GM23338 (cell line): ENCODE data around the gene RANBP1. TPM values are rescaled to one million over a fixed set of nuclear protein-coding genes. Genes with fewer than 3 reads are reported as not detected.

ENCODE experiments used
- ATAC-seq: fragments of 200-7000 bp; cut with Tn5 transposase; 3 replicates; pipeline ENCODE4 v1.9.1; 2020
- DNase-seq: peaks from one replicate; pipeline ENCODE4 v3.0.0-alpha.2; 2015; ENCODE audit warnings: low spot score
- H2AFZ ChIP-seq: fragments of 200-600 bp; sonication (generic); 2 replicates; pipeline ENCODE4 v1.8.0; 2016; ENCODE audit warnings: antibody characterized with exemption, mild to moderate bottlenecking, moderate library complexity
- H3F3A ChIP-seq: fragments of 200-600 bp; sonication (generic); replicated peaks from 2 replicates; pipeline ENCODE4 v1.8.0; 2017; ENCODE audit warnings: antibody characterized with exemption, mixed run types, low read depth
- H3K27ac ChIP-seq: fragments of 200-600 bp; sonication (generic); 2 replicates; pipeline ENCODE4 v1.6.1; 2016; ENCODE audit warnings: low read depth
- H3K27me3 ChIP-seq: fragments of 200-600 bp; sonication (generic); 2 replicates; pipeline ENCODE4 v1.8.0; 2016; ENCODE audit warnings: mild to moderate bottlenecking, mixed run types, moderate library complexity; ENCODE audit not compliant: insufficient read depth
- H3K36me3 ChIP-seq: fragments of 200-600 bp; sonication (generic); 2 replicates; pipeline ENCODE4 v1.8.0; 2016; ENCODE audit warnings: mild to moderate bottlenecking; ENCODE audit not compliant: insufficient read depth
- H3K4me1 ChIP-seq: fragments of 200-600 bp; sonication (generic); 2 replicates; pipeline ENCODE4 v1.8.0; 2016; ENCODE audit warnings: mild to moderate bottlenecking, moderate library complexity; ENCODE audit not compliant: insufficient read depth
- H3K4me2 ChIP-seq: fragments of 200-600 bp; sonication (generic); 2 replicates; pipeline ENCODE4 v1.7.1; 2017; ENCODE audit warnings: mixed run types
- H3K4me3 ChIP-seq: fragments of 200-600 bp; sonication (generic); 2 replicates; pipeline ENCODE4 v1.6.1; 2016; ENCODE audit warnings: mixed run types
- H3K79me2 ChIP-seq: fragments of 200-600 bp; sonication (generic); replicated peaks from 2 replicates; pipeline ENCODE4 v1.8.0; 2017; ENCODE audit warnings: mild to moderate bottlenecking; ENCODE audit not compliant: insufficient read depth
- H3K9me2 ChIP-seq: fragments of 200-600 bp; sonication (generic); 2 replicates; pipeline ENCODE4 v1.8.0; 2017; ENCODE audit not compliant: insufficient read depth
- H4K20me1 ChIP-seq: fragments of 200-600 bp; sonication (generic); replicated peaks from 2 replicates; pipeline ENCODE4 v1.8.0; 2017; ENCODE audit warnings: mild to moderate bottlenecking; ENCODE audit not compliant: insufficient read depth
- H3K27ac Mint-ChIP-seq: 2 replicates; pipeline ENCODE4 v1.8.0; 2020; ENCODE audit warnings: inconsistent platforms, mild to moderate bottlenecking, moderate library complexity, mixed read lengths
- H3K27me3 Mint-ChIP-seq: 3 replicates; pipeline ENCODE4 v1.8.0; 2022; ENCODE audit warnings: low read depth, mild to moderate bottlenecking, moderate library complexity, mixed read lengths, inconsistent platforms; ENCODE audit not compliant: insufficient read depth, poor library complexity
- H3K36me3 Mint-ChIP-seq: 3 replicates; pipeline ENCODE4 v1.8.0; 2021; ENCODE audit warnings: low read depth, mild to moderate bottlenecking, inconsistent platforms, moderate library complexity, mixed read lengths
- H3K4me1 Mint-ChIP-seq: 3 replicates; pipeline ENCODE4 v1.8.0; 2020; ENCODE audit warnings: mild to moderate bottlenecking, inconsistent platforms, mixed read lengths
- H3K4me3 Mint-ChIP-seq: 3 replicates; pipeline ENCODE4 v1.8.0; 2021; ENCODE audit warnings: moderate library complexity, mild to moderate bottlenecking, inconsistent platforms, mixed read lengths
- H3K9me3 Mint-ChIP-seq: 3 replicates; pipeline ENCODE4 v1.8.0; 2020; ENCODE audit warnings: moderate library complexity, mild to moderate bottlenecking, inconsistent platforms, mixed read lengths
- CREB1 ChIP-seq: fragments of 250-450 bp; sonication (Bioruptor Pico); IDR thresholded peaks from 2 replicates; pipeline ENCODE4 v1.5.0; 2020; ENCODE audit warnings: low read depth, mild to moderate bottlenecking, moderate library complexity
- JUNB ChIP-seq: IDR thresholded peaks from one replicate; pipeline ENCODE4 v1.6.1; 2016; ENCODE audit warnings: antibody characterized with exemption; ENCODE audit not compliant: unreplicated experiment
- NANOG ChIP-seq: IDR thresholded peaks from 2 replicates; pipeline ENCODE4 v1.6.1; 2016; ENCODE audit warnings: antibody characterized with exemption, borderline replicate concordance
- POLR2AphosphoS5 ChIP-seq: IDR thresholded peaks from 2 replicates; pipeline ENCODE4 v1.6.1; 2016; ENCODE audit warnings: antibody characterized with exemption, low read depth
- polyA plus RNA-seq: library from polyadenylated mRNA; unstranded; fragments of >200 nt; fragmentation: Nextera tagmentation; extraction: Ambion mirVana; gene quantifications from 2 replicates; pipeline ENCODE4 v1.2.1, GENCODE V29; 2016
- total RNA-seq: library from RNA; depleted of rRNA; stranded (reverse); fragments of >200 nt; shearing (Covaris generic); gene quantifications from 2 replicates; pipeline ENCODE4 v1.2.3, GENCODE V29; 2014
- TF ChIP-seq, protein P1 (sequence below): fragments of 250-450 bp; sonication (Bioruptor Pico); IDR thresholded peaks from 2 replicates; pipeline ENCODE4 v1.5.0; 2020; ENCODE audit warnings: mild to moderate bottlenecking, moderate library complexity
- TF ChIP-seq, protein P2 (sequence below), 2 experiments: fragments of 200-600 bp in 1 of 2; sonication (generic) in 1 of 2; conservative IDR thresholded peaks; 2 replicates each; pipeline versions ENCODE4 v1.5.1 to v1.6.1; 2016 to 2017; ENCODE audit warnings: antibody characterized with exemption in 2 of 2, low read depth in 2 of 2, mild to moderate bottlenecking in 2 of 2, moderate library complexity in 1 of 2

Gene RANBP1
- total and polyA plus RNA-seq, 2 experiments from 2014 or later: 1,014 to 1,206 TPM

DNA sequence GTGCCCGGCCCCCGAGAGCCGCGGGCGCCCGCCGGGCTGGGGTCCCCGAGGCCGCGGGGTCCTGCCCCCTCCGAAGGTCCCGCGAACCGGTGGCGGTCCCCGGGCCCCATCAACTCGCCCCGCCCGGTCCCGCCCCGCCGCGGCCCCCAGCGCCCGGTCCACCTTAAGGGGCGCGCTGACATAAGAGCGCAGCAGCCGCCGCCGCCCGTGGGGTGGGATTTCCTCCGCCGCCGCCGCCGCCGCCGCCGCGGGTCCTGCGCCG, 15.6 kb downstream of the RANBP1 start, which contains the start of gene ZDHHC8:
Gene ZDHHC8 (plus strand): TSS at position 208 of the 262 bp plus-strand sequence. CDS start 144 bp downstream, outside the sequence.
- DNase-seq: no peak
- H4K20me1 ChIP-seq: no peaks in the 10 kb centered on the region; the same call in 1 of the 2 replicates
- H3K36me3 ChIP-seq: peaks cover 8% of the 10 kb centered on the region; the same call in 1 of the 2 replicates
- no peaks in the 10 kb centered on the region for H3K9me2 ChIP-seq
- ATAC-seq: peak; percentile 1; the same call in 2 of the 3 replicates
- H3K27ac ChIP-seq: peak within 1 kb of the TSS; percentile 63; the same call in 1 of the 2 replicates
- peaks cover 2% of the 10 kb centered on the region; the same call in 1 of the 3 replicates for H3K4me1 Mint-ChIP-seq
- no peak for TF ChIP-seq CREB1
- TF ChIP-seq, protein P1, sequence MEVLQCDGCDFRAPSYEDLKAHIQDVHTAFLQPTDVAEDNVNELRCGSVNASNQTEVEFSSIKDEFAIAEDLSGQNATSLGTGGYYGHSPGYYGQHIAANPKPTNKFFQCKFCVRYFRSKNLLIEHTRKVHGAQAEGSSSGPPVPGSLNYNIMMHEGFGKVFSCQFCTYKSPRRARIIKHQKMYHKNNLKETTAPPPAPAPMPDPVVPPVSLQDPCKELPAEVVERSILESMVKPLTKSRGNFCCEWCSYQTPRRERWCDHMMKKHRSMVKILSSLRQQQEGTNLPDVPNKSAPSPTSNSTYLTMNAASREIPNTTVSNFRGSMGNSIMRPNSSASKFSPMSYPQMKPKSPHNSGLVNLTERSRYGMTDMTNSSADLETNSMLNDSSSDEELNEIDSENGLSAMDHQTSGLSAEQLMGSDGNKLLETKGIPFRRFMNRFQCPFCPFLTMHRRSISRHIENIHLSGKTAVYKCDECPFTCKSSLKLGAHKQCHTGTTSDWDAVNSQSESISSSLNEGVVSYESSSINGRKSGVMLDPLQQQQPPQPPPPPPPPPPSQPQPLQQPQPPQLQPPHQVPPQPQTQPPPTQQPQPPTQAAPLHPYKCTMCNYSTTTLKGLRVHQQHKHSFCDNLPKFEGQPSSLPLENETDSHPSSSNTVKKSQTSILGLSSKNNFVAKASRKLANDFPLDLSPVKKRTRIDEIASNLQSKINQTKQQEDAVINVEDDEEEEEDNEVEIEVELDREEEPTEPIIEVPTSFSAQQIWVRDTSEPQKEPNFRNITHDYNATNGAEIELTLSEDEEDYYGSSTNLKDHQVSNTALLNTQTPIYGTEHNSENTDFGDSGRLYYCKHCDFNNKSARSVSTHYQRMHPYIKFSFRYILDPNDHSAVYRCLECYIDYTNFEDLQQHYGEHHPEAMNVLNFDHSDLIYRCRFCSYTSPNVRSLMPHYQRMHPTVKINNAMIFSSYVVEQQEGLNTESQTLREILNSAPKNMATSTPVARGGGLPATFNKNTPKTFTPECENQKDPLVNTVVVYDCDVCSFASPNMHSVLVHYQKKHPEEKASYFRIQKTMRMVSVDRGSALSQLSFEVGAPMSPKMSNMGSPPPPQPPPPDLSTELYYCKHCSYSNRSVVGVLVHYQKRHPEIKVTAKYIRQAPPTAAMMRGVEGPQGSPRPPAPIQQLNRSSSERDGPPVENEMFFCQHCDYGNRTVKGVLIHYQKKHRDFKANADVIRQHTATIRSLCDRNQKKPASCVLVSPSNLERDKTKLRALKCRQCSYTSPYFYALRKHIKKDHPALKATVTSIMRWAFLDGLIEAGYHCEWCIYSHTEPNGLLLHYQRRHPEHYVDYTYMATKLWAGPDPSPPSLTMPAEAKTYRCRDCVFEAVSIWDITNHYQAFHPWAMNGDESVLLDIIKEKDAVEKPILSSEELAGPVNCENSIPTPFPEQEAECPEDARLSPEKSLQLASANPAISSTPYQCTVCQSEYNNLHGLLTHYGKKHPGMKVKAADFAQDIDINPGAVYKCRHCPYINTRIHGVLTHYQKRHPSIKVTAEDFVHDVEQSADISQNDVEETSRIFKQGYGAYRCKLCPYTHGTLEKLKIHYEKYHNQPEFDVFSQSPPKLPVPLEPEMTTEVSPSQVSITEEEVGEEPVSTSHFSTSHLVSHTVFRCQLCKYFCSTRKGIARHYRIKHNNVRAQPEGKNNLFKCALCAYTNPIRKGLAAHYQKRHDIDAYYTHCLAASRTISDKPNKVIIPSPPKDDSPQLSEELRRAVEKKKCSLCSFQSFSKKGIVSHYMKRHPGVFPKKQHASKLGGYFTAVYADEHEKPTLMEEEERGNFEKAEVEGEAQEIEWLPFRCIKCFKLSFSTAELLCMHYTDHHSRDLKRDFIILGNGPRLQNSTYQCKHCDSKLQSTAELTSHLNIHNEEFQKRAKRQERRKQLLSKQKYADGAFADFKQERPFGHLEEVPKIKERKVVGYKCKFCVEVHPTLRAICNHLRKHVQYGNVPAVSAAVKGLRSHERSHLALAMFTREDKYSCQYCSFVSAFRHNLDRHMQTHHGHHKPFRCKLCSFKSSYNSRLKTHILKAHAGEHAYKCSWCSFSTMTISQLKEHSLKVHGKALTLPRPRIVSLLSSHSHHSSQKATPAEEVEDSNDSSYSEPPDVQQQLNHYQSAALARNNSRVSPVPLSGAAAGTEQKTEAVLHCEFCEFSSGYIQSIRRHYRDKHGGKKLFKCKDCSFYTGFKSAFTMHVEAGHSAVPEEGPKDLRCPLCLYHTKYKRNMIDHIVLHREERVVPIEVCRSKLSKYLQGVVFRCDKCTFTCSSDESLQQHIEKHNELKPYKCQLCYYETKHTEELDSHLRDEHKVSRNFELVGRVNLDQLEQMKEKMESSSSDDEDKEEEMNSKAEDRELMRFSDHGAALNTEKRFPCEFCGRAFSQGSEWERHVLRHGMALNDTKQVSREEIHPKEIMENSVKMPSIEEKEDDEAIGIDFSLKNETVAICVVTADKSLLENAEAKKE (CRISPR knock-in tag): no peak
- TF ChIP-seq JUNB: no peak
- TF ChIP-seq, protein P2, sequence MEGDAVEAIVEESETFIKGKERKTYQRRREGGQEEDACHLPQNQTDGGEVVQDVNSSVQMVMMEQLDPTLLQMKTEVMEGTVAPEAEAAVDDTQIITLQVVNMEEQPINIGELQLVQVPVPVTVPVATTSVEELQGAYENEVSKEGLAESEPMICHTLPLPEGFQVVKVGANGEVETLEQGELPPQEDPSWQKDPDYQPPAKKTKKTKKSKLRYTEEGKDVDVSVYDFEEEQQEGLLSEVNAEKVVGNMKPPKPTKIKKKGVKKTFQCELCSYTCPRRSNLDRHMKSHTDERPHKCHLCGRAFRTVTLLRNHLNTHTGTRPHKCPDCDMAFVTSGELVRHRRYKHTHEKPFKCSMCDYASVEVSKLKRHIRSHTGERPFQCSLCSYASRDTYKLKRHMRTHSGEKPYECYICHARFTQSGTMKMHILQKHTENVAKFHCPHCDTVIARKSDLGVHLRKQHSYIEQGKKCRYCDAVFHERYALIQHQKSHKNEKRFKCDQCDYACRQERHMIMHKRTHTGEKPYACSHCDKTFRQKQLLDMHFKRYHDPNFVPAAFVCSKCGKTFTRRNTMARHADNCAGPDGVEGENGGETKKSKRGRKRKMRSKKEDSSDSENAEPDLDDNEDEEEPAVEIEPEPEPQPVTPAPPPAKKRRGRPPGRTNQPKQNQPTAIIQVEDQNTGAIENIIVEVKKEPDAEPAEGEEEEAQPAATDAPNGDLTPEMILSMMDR (conservative IDR thresholded peaks at IDR 0.05; ENCODE audit: low read depth in 2 of 2): no peak
- TF ChIP-seq POLR2AphosphoS5: no peak
- no peak for TF ChIP-seq NANOG
- peaks cover 15% of the 10 kb centered on the region for H3K27me3 Mint-ChIP-seq
- peak within 1 kb of the TSS; percentile 88 for H3K4me2 ChIP-seq
- peaks cover 36% of the 10 kb centered on the region for H3F3A ChIP-seq
- H3K4me3 ChIP-seq: peak within 1 kb of the TSS; percentile 71
- peak within 1 kb of the TSS; percentile 67 for H3K4me3 Mint-ChIP-seq
- no peaks in the 10 kb centered on the region for H3K27me3 ChIP-seq
- no peaks in the 10 kb centered on the region for H3K9me3 Mint-ChIP-seq
- no peaks in the 10 kb centered on the region; the same call in 1 of the 2 replicates for H3K4me1 ChIP-seq
- peaks cover 20% of the 10 kb centered on the region for H3K36me3 Mint-ChIP-seq
- H3K79me2 ChIP-seq: peaks cover 31% of the 10 kb centered on the region
- H3K27ac Mint-ChIP-seq: no peak within 1 kb of the TSS
- H2AFZ ChIP-seq: no peak within 1 kb of the TSS; the same call in 1 of the 2 replicates
